AG08395 (cell line): ENCODE results near the gene MCRIP1.

ENCODE experiments used
- DNase-seq: peaks from one replicate; pipeline ENCODE4 v3.0.0; 2012; ENCODE audit warnings: mixed read lengths, low spot score

MCRIP1 gene

DNA sequence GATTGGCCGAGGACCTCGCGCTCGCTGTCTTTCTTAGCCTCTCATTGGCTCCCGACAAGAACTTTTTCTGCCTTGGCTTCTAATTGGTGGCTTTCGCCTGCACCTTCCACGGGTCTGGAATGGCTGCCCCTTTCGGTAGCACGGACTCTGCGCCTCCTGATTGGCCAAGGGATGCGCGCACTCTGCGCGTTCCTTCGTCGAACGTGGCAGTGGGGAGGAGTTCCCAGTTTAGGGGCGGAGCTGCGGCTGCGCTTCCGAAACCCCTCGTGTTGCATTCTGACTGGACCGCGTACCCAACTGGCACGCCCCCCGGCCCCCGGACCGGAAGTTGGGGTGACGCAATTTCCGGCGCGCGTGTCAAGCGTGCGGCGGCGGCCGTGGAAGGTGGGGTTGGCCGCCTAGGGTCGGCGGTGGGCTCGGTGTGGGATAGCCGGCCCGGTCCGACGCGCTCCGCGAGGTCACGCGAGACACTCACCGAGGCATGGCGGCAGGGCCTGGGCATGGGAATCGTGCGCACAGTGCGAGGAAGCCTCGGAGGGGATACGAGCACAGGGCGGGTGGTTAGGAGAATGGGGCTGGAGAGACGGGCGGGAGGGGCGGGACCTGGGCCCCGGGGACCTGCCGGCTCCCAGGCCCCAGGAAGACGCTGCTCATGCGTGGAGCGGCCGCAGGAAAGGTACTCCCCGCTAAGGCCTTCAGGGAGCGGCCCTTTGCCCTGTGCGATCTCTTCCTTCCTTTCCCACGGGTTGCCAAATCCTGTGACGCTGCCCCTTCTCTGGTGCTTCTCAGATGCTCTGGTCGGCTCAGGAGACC is 27.9 kb upstream of the MCRIP1 start:
- DNase-seq, result peak; percentile 99

DNA sequence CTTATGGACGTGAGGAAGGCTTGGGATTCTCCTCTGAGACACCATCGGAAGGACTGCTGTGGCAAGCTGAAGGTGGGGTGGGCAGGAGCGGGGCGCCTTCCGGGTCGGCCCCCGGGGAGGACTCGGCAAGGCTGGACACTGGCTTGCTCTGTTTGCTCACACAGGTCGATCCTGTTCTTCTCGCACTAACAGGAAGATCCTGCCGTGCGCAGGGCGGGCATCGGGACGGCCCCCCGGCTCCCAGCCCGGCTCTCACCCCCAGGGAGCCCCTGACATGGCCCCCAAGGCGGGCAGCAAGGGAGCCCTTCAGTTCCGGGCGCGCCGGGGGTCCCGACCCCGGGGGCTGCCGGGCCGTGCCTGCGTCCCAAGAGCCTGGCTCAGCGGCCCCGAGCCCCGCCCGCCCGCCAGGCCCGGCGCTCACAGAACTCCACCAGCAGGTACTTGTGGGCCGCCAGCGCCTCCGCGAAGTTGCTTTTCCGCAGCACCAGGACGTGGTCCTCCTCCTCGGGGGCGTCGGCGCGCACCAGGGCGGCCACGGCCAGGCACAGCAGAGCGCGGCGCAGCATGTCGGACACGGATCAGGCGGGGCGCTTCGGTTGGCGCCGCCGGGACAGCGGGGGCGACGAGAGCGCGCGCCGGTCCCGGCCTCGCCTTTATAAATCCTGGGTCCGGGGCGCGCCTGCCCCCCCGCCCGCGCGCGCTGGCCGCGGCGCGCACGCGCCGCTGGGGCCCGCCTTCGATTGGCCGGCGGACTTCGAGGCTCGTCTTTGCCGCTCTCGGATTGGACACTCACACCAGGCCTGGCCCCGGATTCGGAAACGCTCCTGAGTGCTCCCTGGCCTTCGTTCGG is 27.0 kb upstream of the MCRIP1 start, which contains the start of gene P4HB:
Gene P4HB, minus strand, starts transcription at position 630 of the 850 bp plus-strand sequence. Its CDS starts 64 bp downstream, at position 566.
- DNase-seq, result no peak

DNA sequence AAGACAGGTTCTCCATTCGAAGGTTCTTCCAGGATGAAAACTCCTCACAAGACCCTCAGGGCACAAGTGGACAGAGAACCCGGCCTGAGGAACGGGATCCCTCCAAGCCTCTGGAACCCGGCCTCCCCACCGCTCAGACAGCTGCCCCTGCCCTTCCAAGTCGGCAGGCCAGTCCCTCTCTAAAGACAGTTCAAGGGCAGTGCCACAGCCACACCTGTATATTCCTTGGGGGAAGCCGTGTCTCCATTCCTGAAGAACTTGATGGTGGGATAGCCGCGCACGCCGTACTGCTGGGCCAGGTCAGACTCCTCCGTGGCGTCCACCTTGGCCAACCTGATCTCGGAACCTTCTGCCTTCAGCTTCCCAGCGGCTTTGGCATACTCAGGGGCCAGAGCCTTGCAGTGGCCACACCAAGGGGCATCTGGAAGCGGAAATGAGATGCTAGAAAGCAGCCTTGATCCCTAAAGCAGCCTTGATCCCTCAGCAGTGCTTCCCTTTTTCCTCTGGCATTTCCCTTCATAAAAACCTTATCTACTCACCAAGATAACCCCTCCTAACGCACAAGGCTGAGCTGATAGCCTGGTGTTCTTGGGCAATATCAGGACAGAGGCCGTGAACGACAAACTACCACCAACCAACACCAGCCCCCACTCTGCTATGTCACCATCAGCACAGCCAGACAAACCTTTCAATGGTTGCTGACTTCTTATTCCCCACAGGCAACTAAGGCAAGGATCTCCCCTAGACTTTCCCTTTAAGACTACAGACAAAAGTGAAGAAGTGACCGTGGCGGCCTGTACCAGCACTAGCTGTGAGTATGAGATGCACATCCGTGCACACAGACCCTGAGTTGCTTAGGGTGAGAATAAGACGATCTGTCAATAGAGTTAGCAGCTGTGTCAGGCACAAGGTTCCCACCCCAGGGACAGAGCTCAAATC is 26.1 kb upstream of the MCRIP1 start:
- no peak for DNase-seq

DNA sequence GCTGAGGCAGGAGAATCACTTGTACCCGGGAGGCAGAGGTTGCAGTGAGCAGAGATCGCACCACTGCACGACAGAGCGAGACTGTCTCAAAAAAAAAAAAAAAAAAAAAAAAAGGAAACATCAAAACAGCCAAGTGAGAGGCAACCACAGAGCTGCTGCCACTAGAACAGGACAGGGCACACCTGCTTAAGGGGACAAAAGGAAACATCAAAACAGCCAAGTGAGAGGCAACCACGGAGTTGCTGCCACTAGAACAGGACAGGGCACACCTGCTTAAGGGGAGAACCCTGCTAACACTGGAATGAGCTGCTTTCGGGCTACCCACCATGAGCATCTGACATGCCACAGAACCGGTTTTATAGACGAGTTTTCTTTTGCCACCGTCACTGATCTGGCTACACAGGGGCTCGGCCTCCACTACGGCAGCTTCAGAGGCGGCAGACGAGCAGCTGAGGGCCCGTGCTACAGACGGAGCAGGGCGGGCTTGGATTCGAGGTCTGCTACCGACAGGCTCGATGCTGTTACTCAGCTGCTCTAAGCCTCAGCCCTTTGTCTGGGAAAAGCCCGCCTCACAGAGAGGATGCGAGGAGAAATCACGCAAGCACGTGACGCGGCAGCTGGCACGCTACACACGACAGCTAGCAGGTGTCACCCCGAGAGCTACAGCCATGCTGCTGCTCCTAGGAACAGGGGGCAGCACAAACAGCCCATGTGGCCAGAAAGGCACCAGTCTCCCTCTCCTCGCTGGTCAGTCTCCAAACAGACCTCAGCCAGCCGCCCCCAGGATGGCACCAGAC is 25.3 kb upstream of the MCRIP1 start:
- no peak for DNase-seq

DNA sequence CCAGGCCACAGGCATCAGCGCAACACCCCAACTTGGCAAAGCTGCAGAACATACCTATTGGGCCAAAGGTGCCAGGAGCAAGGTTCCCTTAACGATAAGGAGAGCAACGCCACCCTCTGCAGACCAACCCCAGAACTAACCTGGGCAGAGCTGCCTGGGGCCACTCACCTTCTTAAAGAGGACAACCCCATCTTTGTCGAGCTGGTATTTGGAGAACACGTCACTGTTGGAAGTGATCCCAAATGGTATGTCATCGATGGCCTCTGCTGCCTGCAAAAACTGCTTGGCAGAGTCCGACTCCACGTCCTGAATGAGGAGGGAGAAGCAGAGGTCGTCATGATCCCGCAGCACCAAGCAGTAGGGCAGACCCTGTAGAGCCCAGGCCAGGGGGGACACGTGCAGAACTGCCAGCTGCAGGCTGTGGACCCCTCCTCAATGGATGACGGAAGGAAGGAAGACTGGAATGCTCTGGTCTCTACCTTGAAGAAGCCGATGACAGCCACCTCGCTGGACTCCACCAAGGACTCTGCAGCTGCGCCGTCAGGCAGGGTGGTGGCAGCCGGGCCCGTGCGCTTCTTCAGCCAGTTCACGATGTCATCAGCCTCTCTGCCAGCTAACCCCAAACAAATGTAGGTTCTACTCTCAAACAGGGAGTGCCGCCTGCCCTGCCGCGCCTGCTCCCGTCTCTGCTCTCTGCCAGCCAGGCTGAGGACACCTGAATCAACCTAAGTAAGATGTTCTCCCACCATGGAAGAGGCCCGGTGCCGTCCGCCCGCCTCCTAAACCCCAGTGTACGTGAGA is 22.1 kb upstream of the MCRIP1 start:
- no peak for DNase-seq

DNA sequence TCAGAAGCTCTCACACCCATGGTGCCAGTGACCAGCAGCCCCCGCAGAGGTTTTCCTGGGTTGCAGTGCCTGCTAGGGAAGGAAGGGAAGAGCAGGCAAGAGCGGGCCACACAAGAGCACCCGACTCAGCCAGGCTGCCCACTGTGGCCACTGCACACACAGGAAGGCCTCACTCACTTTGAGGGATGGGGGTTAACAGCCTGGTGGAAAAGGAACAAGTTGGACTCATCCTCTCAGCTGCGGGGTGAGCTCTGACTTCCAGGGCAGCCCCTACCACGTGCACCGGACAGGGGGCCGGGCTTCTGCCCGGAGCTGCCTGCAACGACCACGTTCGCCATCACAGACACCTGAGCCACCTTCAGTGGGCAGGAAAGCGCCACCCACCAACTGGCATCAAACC is 19.1 kb upstream of the MCRIP1 start:
- no peak for DNase-seq

DNA sequence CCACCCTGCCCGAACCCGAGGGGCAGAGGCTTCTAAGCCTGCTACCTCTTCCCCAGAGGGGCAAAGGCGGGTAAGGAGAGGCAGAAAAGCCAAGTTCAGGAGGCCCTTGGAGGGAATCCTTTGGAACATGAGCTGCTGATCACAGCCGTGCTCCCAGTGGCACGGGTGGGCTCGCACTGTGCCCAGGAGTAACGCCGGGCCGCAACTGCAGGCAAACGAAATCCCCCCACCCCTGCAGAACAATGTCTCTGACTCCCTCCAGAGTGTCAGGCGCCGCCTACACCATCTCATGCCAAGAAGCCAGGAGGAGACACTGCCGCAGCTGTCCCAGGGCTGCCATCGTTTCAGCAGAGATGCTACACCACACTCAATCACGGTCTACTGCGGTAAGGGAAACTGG is 18.3 kb upstream of the MCRIP1 start:
- DNase-seq, result no peak

DNA sequence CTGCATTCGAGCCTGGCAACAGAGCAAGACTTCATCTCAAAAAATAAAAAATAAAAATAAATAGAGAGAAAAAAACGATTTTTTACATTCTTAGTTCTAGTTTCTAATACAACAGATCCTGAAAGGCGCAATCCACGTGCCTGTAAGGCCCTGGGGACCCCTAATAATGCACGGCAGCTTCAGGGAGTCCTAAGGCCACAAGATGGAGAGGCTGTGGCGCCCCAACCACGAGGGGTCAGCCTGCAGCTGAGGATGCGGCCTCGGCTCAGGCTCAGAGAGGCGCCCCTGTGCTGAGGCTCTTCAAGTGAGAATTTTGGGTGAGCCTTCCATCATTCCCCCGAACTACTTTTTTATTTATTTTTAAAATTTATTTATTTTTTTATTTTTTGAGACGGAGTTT is 16.4 kb upstream of the MCRIP1 start:
- DNase-seq, result no peak

DNA sequence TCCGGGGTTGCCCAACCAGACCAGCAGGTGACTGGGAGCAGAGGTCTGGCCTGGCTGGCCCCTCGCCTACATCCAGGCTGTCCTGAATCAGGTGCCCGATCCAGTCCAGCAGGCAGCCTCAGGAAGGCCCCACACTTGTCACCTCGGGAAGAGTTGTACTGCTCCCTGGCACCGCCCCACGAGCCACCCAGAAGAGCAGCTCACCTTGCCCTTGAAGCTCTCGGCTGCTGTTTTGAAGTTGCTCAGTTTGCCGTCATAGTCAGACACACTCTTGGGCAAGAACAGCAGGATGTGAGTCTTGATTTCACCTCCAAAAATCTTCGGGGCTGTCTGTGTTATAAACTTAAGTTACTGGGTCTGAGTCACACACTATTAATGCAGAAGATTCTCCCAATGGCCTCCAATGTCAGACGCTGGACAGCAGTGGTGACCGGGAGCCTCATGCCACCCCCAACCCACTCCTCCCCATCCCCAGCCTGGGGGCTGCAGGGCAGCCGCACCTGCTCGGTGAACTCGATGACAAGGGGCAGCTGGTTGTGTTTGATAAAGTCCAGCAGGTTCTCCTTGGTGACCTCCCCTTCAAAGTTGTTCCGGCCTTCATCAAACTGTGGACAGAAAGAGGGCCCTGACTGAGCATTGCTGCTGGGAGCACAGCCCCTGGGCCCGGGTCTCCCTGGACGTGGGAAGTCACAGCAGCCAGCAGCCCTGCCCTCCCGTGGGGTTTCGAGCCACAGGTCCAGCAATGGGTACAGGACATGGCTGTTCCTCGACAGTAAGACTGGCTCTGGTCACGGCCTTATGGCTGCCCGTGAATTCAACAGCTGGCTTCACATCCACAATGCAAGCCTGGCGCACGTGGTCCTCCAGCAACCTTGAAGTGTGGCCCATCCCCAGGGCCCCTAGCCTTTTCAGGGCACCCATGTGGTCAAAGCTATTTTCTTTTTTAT is 13.9 kb upstream of the MCRIP1 start:
- DNase-seq, result no peak

DNA sequence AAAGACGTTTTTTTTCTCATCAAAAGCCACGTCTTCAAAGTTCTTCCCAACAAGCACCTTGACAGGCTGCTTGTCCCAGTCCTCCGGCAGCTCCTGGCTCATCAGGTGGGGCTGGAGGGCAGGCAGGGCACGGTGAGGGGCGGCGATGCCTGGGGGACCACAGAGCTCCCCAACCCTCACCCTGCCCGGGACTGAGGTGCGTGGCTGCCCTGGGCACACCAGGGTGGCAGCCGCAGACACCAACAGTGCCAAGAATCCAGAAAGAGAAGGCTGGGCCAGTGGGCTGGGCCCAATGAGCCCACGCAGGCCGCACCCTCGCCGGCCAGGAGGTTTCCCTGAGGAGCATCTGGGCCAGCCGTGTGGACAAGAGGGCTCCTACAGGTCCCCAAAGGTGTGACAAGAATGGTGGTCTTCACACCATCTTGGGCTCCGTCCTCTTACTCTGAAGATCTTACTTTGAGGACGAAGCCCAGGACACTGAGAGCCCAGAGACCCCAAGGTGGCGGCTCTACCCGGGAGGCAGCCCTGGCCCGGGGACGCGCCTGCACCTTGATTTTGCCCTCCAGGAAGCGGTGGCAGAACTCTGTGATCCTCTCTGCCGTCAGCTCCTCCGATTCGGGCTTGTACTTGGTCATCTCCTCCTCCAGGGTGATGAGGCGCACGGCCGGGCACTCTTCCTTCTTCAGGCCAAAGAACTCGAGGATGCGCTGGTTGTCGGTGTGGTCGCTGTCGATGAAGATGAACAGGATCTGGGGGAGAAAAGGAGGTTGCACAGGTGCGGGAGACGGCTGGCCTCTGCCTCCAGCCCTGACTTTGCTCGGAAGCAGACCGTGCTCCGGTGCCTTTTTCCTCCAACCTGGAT is 13.0 kb upstream of the MCRIP1 start:
- no peak for DNase-seq

DNA sequence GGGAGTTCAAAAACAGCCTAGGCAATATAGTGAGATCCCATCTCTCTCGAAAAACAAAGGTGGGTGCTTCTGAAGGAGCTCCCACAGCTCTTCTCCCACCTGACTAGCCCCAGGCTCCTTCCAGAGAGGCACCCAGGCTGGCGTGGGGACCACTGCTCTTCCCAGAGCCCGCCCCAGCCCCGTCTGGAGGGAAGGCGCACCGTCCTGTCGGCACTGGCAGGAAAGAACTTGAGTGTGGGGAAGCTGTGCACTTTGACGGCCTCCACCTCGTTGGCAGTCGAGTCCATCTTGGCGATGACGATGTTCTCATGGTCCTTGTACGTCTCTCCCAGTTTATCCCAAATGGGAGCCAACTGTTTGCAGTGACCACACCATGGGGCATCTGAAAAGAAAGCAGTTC is 12.3 kb upstream of the MCRIP1 start:
- no peak for DNase-seq

DNA sequence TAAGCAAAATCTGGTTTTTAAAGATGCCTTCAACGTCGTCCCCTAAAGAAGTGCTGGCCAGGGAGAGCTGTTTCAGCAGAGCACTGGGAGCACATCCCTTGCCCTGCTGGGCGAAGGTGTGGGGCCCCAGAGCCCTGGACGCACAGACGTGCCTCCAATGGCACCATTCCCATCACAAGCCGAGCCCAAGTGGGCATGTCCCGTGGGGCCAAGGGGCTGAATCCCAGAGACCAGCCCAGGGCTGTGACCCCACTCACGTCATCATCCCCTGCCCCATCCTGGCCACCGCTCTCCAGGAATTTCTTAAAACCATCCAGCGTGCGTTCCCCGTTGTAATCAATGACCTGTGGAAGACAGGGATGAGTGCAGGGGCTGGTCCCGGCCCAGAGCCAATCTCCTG is 11.8 kb upstream of the MCRIP1 start:
- DNase-seq, result no peak

DNA sequence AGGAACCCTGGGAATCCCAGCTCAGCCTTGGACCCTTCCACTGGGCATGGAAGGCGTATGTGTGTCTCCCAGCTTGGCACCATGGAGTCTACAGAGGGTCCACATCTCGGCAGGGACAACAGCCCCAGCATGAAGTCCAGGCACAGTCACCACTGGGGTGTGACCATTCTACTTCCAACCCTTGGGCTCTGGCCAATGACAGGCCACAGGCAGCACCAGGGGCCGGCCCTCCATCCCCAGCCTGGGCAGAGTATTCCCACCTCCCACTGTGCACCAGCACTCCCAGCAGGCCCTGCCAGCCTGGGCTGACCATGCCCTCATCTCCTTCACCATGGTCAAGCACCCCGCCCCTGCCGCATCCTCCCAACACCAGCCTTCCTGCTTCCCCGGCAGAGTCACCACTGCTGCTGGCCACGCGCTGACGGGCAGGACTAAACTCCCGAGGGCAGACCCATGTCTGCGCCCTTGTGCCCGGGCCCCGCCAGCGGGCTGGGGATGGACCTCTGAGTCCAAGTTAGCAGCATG is 11.3 kb upstream of the MCRIP1 start:
- no peak for DNase-seq

DNA sequence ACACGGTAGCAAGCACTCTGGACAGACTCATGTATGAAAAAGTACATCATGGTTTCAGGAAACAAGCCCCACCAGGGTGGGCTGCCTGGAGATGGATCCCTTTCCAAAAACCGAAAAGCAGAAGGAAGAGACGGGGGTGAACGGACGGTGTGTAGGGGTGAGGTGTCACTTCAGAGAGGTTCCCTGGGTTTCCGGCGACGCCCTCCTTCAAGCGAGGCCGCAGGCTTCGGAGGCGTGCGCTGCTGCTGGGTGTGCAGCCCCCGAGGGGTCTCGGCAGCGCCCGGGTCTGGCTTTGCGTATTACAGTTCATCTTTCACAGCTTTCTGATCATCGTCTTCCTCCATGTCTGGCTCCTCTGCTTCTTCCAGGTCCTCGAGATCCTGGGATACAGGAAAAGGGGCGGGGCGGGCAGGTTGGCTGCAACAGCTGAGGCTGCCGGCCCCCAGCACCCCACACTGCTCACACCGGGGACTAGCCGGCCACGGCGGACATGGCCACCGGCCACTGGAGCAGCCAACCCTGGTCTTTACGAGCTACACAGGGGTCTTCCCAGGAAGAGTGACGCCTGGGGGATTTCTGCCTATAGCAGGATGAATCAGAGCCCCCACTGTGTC is 10.7 kb upstream of the MCRIP1 start:
- no peak for DNase-seq

DNA sequence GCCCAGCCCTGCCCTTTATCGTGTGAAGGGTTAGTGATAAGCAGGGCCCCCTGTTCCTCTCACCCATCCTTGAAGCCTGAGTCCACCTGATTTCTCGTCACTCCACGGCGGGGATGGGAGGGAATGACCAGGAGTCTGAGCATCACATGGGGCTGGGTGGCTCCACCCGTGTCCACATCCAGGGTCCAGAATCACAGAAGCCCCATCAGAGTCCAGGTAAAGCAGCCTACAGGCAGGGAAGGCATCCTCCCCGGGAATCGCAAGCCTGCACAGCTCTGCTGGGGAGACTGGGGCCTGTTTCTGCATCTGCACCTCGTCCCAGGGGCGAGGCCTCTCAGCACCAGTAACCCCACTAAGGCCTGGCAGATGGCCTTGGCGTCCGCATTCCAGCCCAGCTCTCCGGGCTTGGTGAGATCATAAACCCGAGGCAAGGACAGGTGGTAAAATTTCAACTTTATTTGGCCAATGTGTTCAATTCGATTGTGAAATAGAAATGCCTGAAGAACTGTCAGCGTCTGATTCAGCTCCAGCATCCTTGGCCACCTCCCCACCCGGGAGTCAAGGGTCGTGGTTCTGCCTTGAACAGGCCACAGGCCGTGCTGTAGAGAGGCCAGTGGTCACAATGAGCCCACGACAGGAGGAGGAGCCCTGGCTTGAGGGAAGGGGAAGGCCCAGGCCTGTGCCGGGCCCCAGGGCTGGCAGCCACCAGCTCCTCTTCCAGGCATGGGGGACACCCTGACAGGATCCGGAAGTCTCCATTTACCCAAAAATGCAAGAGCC is 9.8 kb upstream of the MCRIP1 start:
- no peak for DNase-seq

DNA sequence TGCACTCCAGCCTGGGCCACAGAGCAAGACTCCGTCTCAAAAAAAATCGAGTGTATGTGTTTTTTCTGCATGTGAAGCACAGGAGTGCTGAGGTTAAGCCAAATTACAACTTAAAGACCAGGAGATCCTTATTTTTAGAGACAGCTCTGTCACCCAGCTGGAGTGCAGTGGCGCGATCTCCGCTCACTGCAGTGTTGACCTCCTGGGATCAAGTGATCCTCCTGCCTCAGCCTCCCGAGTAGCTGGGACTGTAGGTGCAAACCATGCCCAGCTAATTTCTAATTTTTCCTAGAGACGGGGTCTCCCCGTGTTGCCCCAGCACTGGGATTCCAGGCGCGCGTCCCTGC is 9.3 kb upstream of the MCRIP1 start:
- DNase-seq, result no peak

DNA sequence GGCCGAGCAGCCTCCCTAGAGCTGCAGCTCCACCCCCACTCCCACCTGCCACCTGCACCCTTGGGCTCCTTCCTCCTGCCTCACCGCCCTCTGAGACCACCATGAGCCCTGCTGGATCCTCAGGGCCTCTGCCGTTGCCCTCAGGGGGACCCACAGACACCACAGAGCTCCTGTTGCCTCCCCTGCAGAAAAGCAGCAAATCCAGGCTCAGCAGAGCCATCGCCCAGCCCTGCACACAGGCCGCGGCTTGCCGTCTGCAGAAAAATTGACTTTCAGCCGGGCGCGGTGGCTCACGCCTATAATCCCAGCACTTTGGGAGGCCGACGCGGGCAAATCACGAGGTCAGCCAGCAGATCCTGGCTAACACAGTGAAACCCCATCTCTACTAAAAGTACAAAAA is 8.8 kb upstream of the MCRIP1 start:
- DNase-seq, result no peak
